Natural killer cell treated with Interleukin-12 subunit alpha and Interleukin-12 subunit beta and Interleukin-15 and Interleukin-18, amount 100 ng/mL, for 72 hours (primary cell): ENCODE data around the gene CILP2. TPM values are rescaled to one million over a fixed set of nuclear protein-coding genes. Genes with fewer than 3 reads are reported as not detected.
A peak's percentile ranks its signal among the peaks of the same experiment; 100 is the strongest.

Experiments used
- ATAC-seq, 2 donors: fragments of 150-1000 bp; cut with Tn5 transposase in 1 of 2; sonication (Bioruptor Pico), chemical (Tn5 transposase) in 1 of 2; 2 replicates each; pipeline ENCODE4 v1.10.0; 2021
- DNase-seq: peaks from one replicate; pipeline ENCODE4 v3.0.0; 2022; ENCODE audit warnings: low spot score
- H3K27ac Mint-ChIP-seq, 2 donors: 1 replicate in 1 of 2; 2 replicates in 1 of 2; pipeline ENCODE4 v1.8.0; 2022; ENCODE audit warnings: mixed read lengths in 2 of 2, mild to moderate bottlenecking in 1 of 2, moderate library complexity in 1 of 2
- H3K27me3 Mint-ChIP-seq, 2 donors: 1 replicate in 1 of 2; 2 replicates in 1 of 2; pipeline ENCODE4 v1.8.0; 2022; ENCODE audit warnings: mixed read lengths in 2 of 2
- H3K36me3 Mint-ChIP-seq: one replicate; pipeline ENCODE4 v1.8.0; 2022; ENCODE audit warnings: mixed read lengths
- H3K4me1 Mint-ChIP-seq, 2 donors: 1 replicate in 1 of 2; 2 replicates in 1 of 2; pipeline ENCODE4 v1.8.0; 2022; ENCODE audit warnings: low read depth in 2 of 2, mixed read lengths in 2 of 2, mild to moderate bottlenecking in 1 of 2
- H3K4me3 Mint-ChIP-seq: one replicate; pipeline ENCODE4 v1.8.0; 2022; ENCODE audit warnings: mixed read lengths
- H3K9me3 Mint-ChIP-seq: 2 replicates; pipeline ENCODE4 v1.8.0; 2022; ENCODE audit warnings: mixed read lengths
- total RNA-seq, 2 donors: library from RNA; stranded (reverse); gene quantifications; one replicate each; pipeline ENCODE4 v1.2.3, GENCODE V29; 2022

The CILP2 gene
- total RNA-seq, 2 donors from 2014 or later = 0.21 to 0.42 TPM

GRCh38 chr19:19592690-19593089 is 54.6 kb downstream of the CILP2 start:
- no peaks in the 10 kb centered on the region for H3K9me3 Mint-ChIP-seq
- DNase-seq (no peak), ATAC-seq (no peak)
- H3K4me3 Mint-ChIP-seq = no peak overlapping the region
- peaks cover 37 to 45% of the 10 kb centered on the region in 2 donors for H3K4me1 Mint-ChIP-seq
- peak overlapping the region; percentile 92 to 94 for H3K27ac Mint-ChIP-seq
- H3K36me3 Mint-ChIP-seq = no peaks in the 10 kb centered on the region
- no peaks in the 10 kb centered on the region for H3K27me3 Mint-ChIP-seq

GRCh38 chr19:19594381-19594780 is 56.3 kb downstream of the CILP2 start:
- H3K4me1 Mint-ChIP-seq = peaks cover 40 to 48% of the 10 kb centered on the region in 2 donors
- H3K27ac Mint-ChIP-seq = peak overlapping the region; percentile 58 to 69
- H3K9me3 Mint-ChIP-seq = no peaks in the 10 kb centered on the region
- peak overlapping the region; percentile 41 for H3K4me3 Mint-ChIP-seq
- DNase-seq = no peak
- ATAC-seq = no peak
- no peaks in the 10 kb centered on the region for H3K27me3 Mint-ChIP-seq
- H3K36me3 Mint-ChIP-seq = no peaks in the 10 kb centered on the region

- Mint-ChIP-seq H3K4me1 (peaks cover 33 to 41% of the 10 kb centered on the region in 2 donors), H3K9me3 (no peaks in the 10 kb centered on the region)
These were observed 57.2 kb downstream of the CILP2 start for GRCh38 chr19:19595171-19595701.

More at GRCh38 chr19:19595171-19595701, 57.2 kb downstream of the CILP2 start:
- ATAC-seq = no peak
- DNase-seq = no peak
- H3K27ac Mint-ChIP-seq = peak overlapping the region; percentile 89 to 94
- H3K4me3 Mint-ChIP-seq = peak overlapping the region; percentile 63
- H3K36me3 Mint-ChIP-seq = no peaks in the 10 kb centered on the region
- H3K27me3 Mint-ChIP-seq = no peaks in the 10 kb centered on the region

Other genes with a start within 250 kb of the CILP2 start
- 10 to 100 TPM; 61.1 to 69.6 TPM for gene SUGP1, start 217.8 kb upstream of the CILP2 start, total RNA-seq
- gene MAU2, start 217.4 kb upstream of the CILP2 start, total RNA-seq = 100 to 1,000 TPM in 1 of 2 donors, 10 to 100 TPM in 1; 83.7 to 122 TPM
- 100 to 1,000 TPM; 171 to 224 TPM for gene GATAD2A, start 132.6 kb upstream of the CILP2 start, total RNA-seq
- 1 to 10 TPM; 1.9 to 2.6 TPM for gene TSSK6, start 22.7 kb upstream of the CILP2 start, total RNA-seq
- gene NDUFA13, start 22.0 kb upstream of the CILP2 start, total RNA-seq = 100 to 1,000 TPM; 261 to 310 TPM
- gene YJEFN3, start 9.4 kb upstream of the CILP2 start, total RNA-seq = 10 to 100 TPM in 1 of 2 donors, 1 to 10 TPM in 1; 10.0 to 14.9 TPM
- gene PBX4, start 80.4 kb downstream of the CILP2 start, total RNA-seq = 10 to 100 TPM; 26.3 to 80.1 TPM
- 10 to 100 TPM; 33.7 to 35.0 TPM for gene LPAR2, start 90.0 kb downstream of the CILP2 start, total RNA-seq
- 100 to 1,000 TPM in 1 of 2 donors, 10 to 100 TPM in 1; 87.2 to 112 TPM for gene GMIP, start 105.4 kb downstream of the CILP2 start, total RNA-seq
- gene ATP13A1, start 125.4 kb downstream of the CILP2 start, total RNA-seq = 100 to 1,000 TPM in 1 of 2 donors, 10 to 100 TPM in 1; 61.9 to 122 TPM
- gene ZNF101, start 130.6 kb downstream of the CILP2 start, total RNA-seq = 10 to 100 TPM; 45.3 to 53.1 TPM
- gene ZNF14, start 194.8 kb downstream of the CILP2 start, total RNA-seq = 1 to 10 TPM; 5.4 to 6.7 TPM